H1 (cell line): Measurements from ENCODE around the gene FNDC1. TPM values are rescaled to one million over a fixed set of nuclear protein-coding genes. Genes with fewer than 3 reads are reported as not detected.

ENCODE experiments used
- CTCF ChIA-PET: fragments of 300-600 bp; sonication (Branson Sonifier 250); formaldehyde crosslinking; loops from one replicate; lab custom pipeline; 2021; ENCODE audit not compliant: partially characterized antibody; lab: Charles Lee
- POLR2A ChIA-PET: fragments of 300-600 bp; sonication (Branson Sonifier 250); formaldehyde crosslinking; loops from one replicate; lab custom pipeline; 2021; ENCODE audit warnings: inconsistent platforms; ENCODE audit not compliant: partially characterized antibody; lab: Charles Lee
- DNase-seq, 2 experiments: peaks; one replicate each; pipeline versions ENCODE4 v3.0.0 to v3.0.0-alpha.2; 2010 to 2022; ENCODE audit warnings: low spot score in 2 of 2, low read depth in 1 of 2, mixed read lengths in 1 of 2
- FAIRE-seq: peaks from 2 replicates; lab custom pipeline; 2011; peaks lifted over from hg19 to GRCh38; lab: Jason Lieb, UNC
- H2AFZ ChIP-seq: 2 replicates; pipeline ENCODE4 v1.8.1; 2012; ENCODE audit warnings: low read length, inconsistent platforms
- H2AK5ac ChIP-seq: 2 replicates; pipeline ENCODE4 v1.6.1; 2013; ENCODE audit warnings: low read depth, low read length
- H2BK120ac ChIP-seq: replicated peaks from 2 replicates; pipeline ENCODE3; 2013; ENCODE audit warnings: low read depth, low read length, inconsistent platforms
- H2BK12ac ChIP-seq: 2 replicates; pipeline ENCODE4 v1.6.1; 2013; ENCODE audit warnings: low read depth, low read length
- H2BK15ac ChIP-seq: 2 replicates; pipeline ENCODE4 v1.6.1; 2013; ENCODE audit warnings: low read length
- H2BK20ac ChIP-seq: 2 replicates; pipeline ENCODE4 v1.6.1; 2013; ENCODE audit warnings: low read length
- H2BK5ac ChIP-seq: 2 replicates; pipeline ENCODE4 v1.6.1; 2013; ENCODE audit warnings: low read depth, low read length
- H3K14ac ChIP-seq: 2 replicates; pipeline ENCODE4 v1.6.1; 2013; ENCODE audit warnings: inconsistent platforms; ENCODE audit not compliant: insufficient read length
- H3K18ac ChIP-seq: 2 replicates; pipeline ENCODE4 v1.6.1; 2013; ENCODE audit warnings: low read length; ENCODE audit errors: extremely low read depth
- H3K23ac ChIP-seq: 2 replicates; pipeline ENCODE4 v1.6.1; 2013; ENCODE audit warnings: inconsistent platforms; ENCODE audit not compliant: insufficient read length
- H3K23me2 ChIP-seq: 2 replicates; pipeline ENCODE4 v1.6.1; 2013; ENCODE audit warnings: low read depth, low read length
- H3K27ac ChIP-seq: 2 replicates; pipeline ENCODE4 v1.6.1; 2011; ENCODE audit warnings: low read depth, low read length, inconsistent platforms
- H3K27me3 ChIP-seq, 4 experiments: replicated peaks in 1 of 4; 1 replicate in 1 of 4; 2 replicates in 3 of 4; pipeline versions ENCODE4 v1.6.1 to v1.8.1; 2011 to 2013; ENCODE audit warnings: low read length in 3 of 4, mild to moderate bottlenecking in 3 of 4, inconsistent platforms in 2 of 4, mixed read lengths in 2 of 4, moderate library complexity in 1 of 4; ENCODE audit not compliant: control insufficient read depth in 3 of 4, insufficient read depth in 3 of 4; ENCODE audit errors: extremely low read depth in 1 of 4
- H3K36me3 ChIP-seq, 4 experiments: 2 replicates each; pipeline versions ENCODE4 v1.6.1 to v1.8.1; 2011 to 2013; ENCODE audit warnings: mild to moderate bottlenecking in 4 of 4, low read length in 3 of 4, moderate library complexity in 2 of 4, control low read depth in 1 of 4, inconsistent platforms in 1 of 4; ENCODE audit not compliant: insufficient read depth in 4 of 4, control insufficient read depth in 2 of 4
- H3K4ac ChIP-seq: replicated peaks from 2 replicates; pipeline ENCODE3; 2013; ENCODE audit warnings: low read length, low read depth, mixed read lengths, inconsistent platforms; ENCODE audit not compliant: insufficient read length
- H3K4me1 ChIP-seq, 4 experiments: replicated peaks in 1 of 4; 1 replicate in 1 of 4; 2 replicates in 3 of 4; pipeline versions ENCODE4 v1.6.1 to v1.8.1; 2011 to 2013; ENCODE audit warnings: low read length in 3 of 4, inconsistent platforms in 2 of 4, mixed read lengths in 1 of 4; ENCODE audit not compliant: insufficient read depth in 4 of 4, control insufficient read depth in 3 of 4
- H3K4me2 ChIP-seq, 2 experiments: 2 replicates each; pipeline versions ENCODE4 v1.6.1 to v1.8.1; 2011 to 2013; ENCODE audit warnings: low read depth in 2 of 2, low read length in 2 of 2, control low read depth in 1 of 2, inconsistent platforms in 1 of 2, mild to moderate bottlenecking in 1 of 2; ENCODE audit not compliant: insufficient read depth in 1 of 2
- H3K4me3 ChIP-seq, 4 experiments: fragments of 200-600, 300-600 bp in 1 of 4; sonication (generic), shearing (Covaris generic), sonication (Bioruptor Twin) in 1 of 4; 2 replicates each; pipeline versions ENCODE4 v1.5.1 to v1.8.1; 2011 to 2016; ENCODE audit warnings: low read length in 4 of 4, low read depth in 3 of 4, control low read depth in 2 of 4, inconsistent platforms in 2 of 4, mild to moderate bottlenecking in 2 of 4, mixed read lengths in 1 of 4, moderate library complexity in 1 of 4; ENCODE audit not compliant: insufficient read depth in 2 of 4; ENCODE audit errors: extremely low read depth in 1 of 4
- H3K56ac ChIP-seq: replicated peaks from 2 replicates; pipeline ENCODE3; 2013; ENCODE audit warnings: low read depth, mild to moderate bottlenecking, mixed read lengths, low read length, inconsistent platforms; ENCODE audit not compliant: insufficient read length
- H3K79me1 ChIP-seq: 2 replicates; pipeline ENCODE4 v1.6.1; 2013; ENCODE audit warnings: low read depth, low read length, control low read depth
- H3K79me2 ChIP-seq, 2 experiments: 2 replicates each; pipeline versions ENCODE4 v1.6.1 to v1.8.1; 2012 to 2013; ENCODE audit warnings: low read length in 2 of 2, mild to moderate bottlenecking in 2 of 2, inconsistent platforms in 1 of 2; ENCODE audit not compliant: insufficient read depth in 2 of 2, control insufficient read depth in 1 of 2
- H3K9ac ChIP-seq, 4 experiments: replicated peaks in 1 of 4; 1 replicate in 1 of 4; 2 replicates in 3 of 4; pipeline versions ENCODE4 v1.6.1 to v1.8.1; 2011 to 2013; ENCODE audit warnings: low read depth in 3 of 4, low read length in 3 of 4, control low read depth in 2 of 4, mild to moderate bottlenecking in 2 of 4, moderate library complexity in 2 of 4, inconsistent platforms in 1 of 4; ENCODE audit errors: extremely low read depth in 1 of 4
- H3K9me3 ChIP-seq, 2 experiments: 2 replicates each; pipeline versions ENCODE4 v1.6.1 to v1.8.1; 2012 to 2013; ENCODE audit warnings: mild to moderate bottlenecking in 2 of 2, moderate library complexity in 2 of 2, control low read depth in 1 of 2, inconsistent platforms in 1 of 2, low read depth in 1 of 2, low read length in 1 of 2, mixed read lengths in 1 of 2; ENCODE audit not compliant: insufficient read depth in 2 of 2
- H4K20me1 ChIP-seq, 2 experiments: replicated peaks in 1 of 2; 2 replicates each; pipeline versions ENCODE3 to v1.8.1; 2011 to 2013; ENCODE audit warnings: inconsistent platforms in 2 of 2, low read length in 2 of 2, mild to moderate bottlenecking in 1 of 2; ENCODE audit not compliant: insufficient read depth in 2 of 2, control insufficient read depth in 1 of 2
- H4K5ac ChIP-seq: 2 replicates; pipeline ENCODE4 v1.6.1; 2013; ENCODE audit warnings: low read length, low read depth, mixed read lengths, inconsistent platforms; ENCODE audit not compliant: insufficient read length
- H4K8ac ChIP-seq: 2 replicates; pipeline ENCODE4 v1.8.0; 2013; ENCODE audit warnings: mild to moderate bottlenecking, moderate library complexity, low read length, inconsistent platforms; ENCODE audit not compliant: insufficient read depth; ENCODE audit errors: extremely low read depth
- H4K91ac ChIP-seq: replicated peaks from 2 replicates; pipeline ENCODE3; 2013; ENCODE audit warnings: low read length, mixed read lengths, inconsistent platforms; ENCODE audit not compliant: insufficient read length
- CBX5 ChIP-seq: fragments of 300-800, 300-1000 bp; sonication (generic); IDR thresholded peaks from 2 replicates; pipeline ENCODE4 v1.7.1; 2016; ENCODE audit warnings: antibody characterized with exemption, low read length, low read depth
- CBX8 ChIP-seq: fragments of 300-800, 300-1000 bp; sonication (generic); IDR thresholded peaks from 2 replicates; pipeline ENCODE4 v1.7.1; 2016; ENCODE audit warnings: low read depth, low read length, borderline replicate concordance
- NRF1 ChIP-seq: IDR thresholded peaks from 2 replicates; pipeline ENCODE4 v1.6.1; 2011; ENCODE audit warnings: mild to moderate bottlenecking, low read depth, low read length, improper control_type of control experiment
- TAF7 ChIP-seq: optimal IDR thresholded peaks from 2 replicates; pipeline ENCODE3; 2011; ENCODE audit warnings: low read depth, mild to moderate bottlenecking, inconsistent platforms, low read length, moderate library complexity, borderline replicate concordance
- WGBS, 2 experiments: shearing (Covaris generic) in 1 of 2; methylation state at CpG; one replicate each; pipeline versions ENCODE4 v1.1.6 to v1.1.7; 2013 to 2015; ENCODE audit warnings: low lambda C conversion rate in 2 of 2, mixed read lengths in 2 of 2, inconsistent platforms in 1 of 2, low coverage in 1 of 2, missing lambda C conversion rate in 1 of 2; ENCODE audit not compliant: insufficient replicate concordance in 2 of 2, insufficient coverage in 1 of 2, insufficient read length in 1 of 2; ENCODE audit errors: extremely low coverage in 1 of 2, missing lambda C conversion rate in 1 of 2; 5-methylcytosine and 5-hydroxymethylcytosine counted together
- polyA plus RNA-seq, 7 experiments: library from polyadenylated mRNA; depleted of rRNA in 3 of 7; stranded (reverse) in 5 of 7; unstranded in 2 of 7; fragments of >200 nt in 5 of 7; fragments of 200-250 nt in 2 of 7; gene quantifications; 1 replicate in 5 of 7; 2 replicates in 1 of 7; 4 replicates in 1 of 7; pipeline versions ENCODE4 v1.2.1 to v1.2.3, GENCODE V29; 2011 to 2013; ENCODE audit warnings: missing spikeins in 2 of 7, mixed read lengths in 2 of 7
- total RNA-seq: library from RNA; stranded (reverse); fragmentation: NEBNext Ultra II Directional; extraction: Animal tissue kit (Norgen Biotek cat#: 25700); gene quantifications from 2 replicates; pipeline ENCODE4 v1.2.1, GENCODE V29; 2021

FNDC1 gene
- total and polyA plus RNA-seq, 2 of the 8 experiments (the other 6 are each of a cell fraction or from before 2014, with no cell fraction given) = 0.06 to 0.30 TPM

DNA sequence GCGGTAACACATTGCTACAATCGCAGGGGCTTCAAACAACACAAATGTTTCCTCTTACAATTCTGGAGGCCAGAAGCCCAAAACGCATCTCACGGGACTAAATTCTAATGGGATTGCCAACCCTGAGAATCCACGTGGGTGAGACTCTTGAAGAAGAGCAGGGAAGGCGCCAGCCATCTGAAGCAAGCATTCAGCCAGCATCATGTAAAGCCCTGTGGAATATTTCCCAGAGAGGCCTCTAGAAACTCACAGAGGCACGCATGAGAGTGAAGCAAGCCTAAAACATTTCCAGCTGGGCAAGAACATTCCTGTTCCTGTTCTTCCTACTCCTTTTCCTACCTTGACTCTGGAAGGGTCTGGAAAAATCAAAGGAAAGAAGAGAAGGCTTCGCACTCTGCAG is 19.6 kb upstream of the FNDC1 start:
- H3K56ac ChIP-seq = no peak overlapping the region
- DNase-seq (no peak), FAIRE-seq (no peak)
- no peak overlapping the region for H3K27ac ChIP-seq
- no peak overlapping the region for H2BK120ac ChIP-seq
- no peak overlapping the region for H3K9ac ChIP-seq
- no peaks in the 10 kb centered on the region for H3K27me3 ChIP-seq
- POLR2A ChIA-PET = no interaction called here
- H3K9me3 ChIP-seq = no peaks in the 10 kb centered on the region
- H4K5ac ChIP-seq = no peak overlapping the region
- peak overlapping the region; percentile 51; the same call in 1 of the 2 replicates for H2AFZ ChIP-seq
- H3K23me2 ChIP-seq = no peaks in the 10 kb centered on the region
- no peak overlapping the region for H3K4me2 ChIP-seq
- TF ChIP-seq CBX8 (no peak), CBX5 (no peak), NRF1 (no peak), TAF7 (no peak)
- no peak overlapping the region for H3K23ac ChIP-seq
- H3K36me3 ChIP-seq = no peaks in the 10 kb centered on the region
- H4K91ac ChIP-seq = no peak overlapping the region
- no peak overlapping the region for H3K4ac ChIP-seq
- no peak overlapping the region; the same call in 1 of the 2 replicates for H4K8ac ChIP-seq
- H3K79me2 ChIP-seq = no peaks in the 10 kb centered on the region
- no peak overlapping the region for H2BK12ac ChIP-seq
- H3K4me1 ChIP-seq = no peaks in the 10 kb centered on the region
- no peak overlapping the region for H2BK15ac ChIP-seq
- no peak overlapping the region for H2BK20ac ChIP-seq
- H3K14ac ChIP-seq = no peak overlapping the region
- CTCF ChIA-PET = interaction anchor here (0.7 kb wide), 1 partner anchor 14 kb away, joined by 3 read pairs; no protein-coding TSS in a partner anchor
- no peak overlapping the region for H2AK5ac ChIP-seq
- no peak overlapping the region; the same call in 1 of the 2 replicates for H3K18ac ChIP-seq
- WGBS, 2 experiments = 74% methylated on average over 8 of the region's 8 CpGs; no CpG with 5 or more reads in 1 of the 2 experiments
- H3K79me1 ChIP-seq = no peaks in the 10 kb centered on the region; the same call in 1 of the 2 replicates
- no peak overlapping the region for H2BK5ac ChIP-seq
- H4K20me1 ChIP-seq = no peaks in the 10 kb centered on the region
- H3K4me3 ChIP-seq = no peak overlapping the region
